Neutrophil (primary cell): ENCODE measurements around the gene C10orf143.
A peak's percentile ranks its signal among the peaks of the same experiment; 100 is the strongest.

Source experiments
- H3K27ac ChIP-seq: fragments of 200-600 bp; sonication (generic); 2 replicates; pipeline ENCODE4 v1.5.1; 2016; ENCODE audit warnings: mild to moderate bottlenecking, moderate library complexity
- H3K27me3 ChIP-seq: fragments of 200-600 bp; sonication (generic); 2 replicates; pipeline ENCODE4 v1.6.0; 2016; ENCODE audit warnings: mild to moderate bottlenecking
- H3K36me3 ChIP-seq: fragments of 200-600 bp; sonication (generic); 2 replicates; pipeline ENCODE4 v1.5.1; 2017
- H3K4me1 ChIP-seq, 2 experiments: fragments of 200-600 bp in 1 of 2; sonication (generic) in 1 of 2; 1 replicate in 1 of 2; 2 replicates in 1 of 2; pipeline versions ENCODE4 v1.5.1 to v1.6.1; 2013 to 2016; ENCODE audit warnings: low read depth in 1 of 2, low read length in 1 of 2, mild to moderate bottlenecking in 1 of 2, moderate library complexity in 1 of 2; ENCODE audit not compliant: control insufficient read depth in 1 of 2, insufficient read depth in 1 of 2
- H3K4me3 ChIP-seq, 2 experiments: fragments of 200-600 bp in 1 of 2; sonication (generic) in 1 of 2; 1 replicate in 1 of 2; 2 replicates in 1 of 2; pipeline ENCODE4 v1.5.1; 2013 to 2016; ENCODE audit warnings: low read depth in 1 of 2, low read length in 1 of 2, mild to moderate bottlenecking in 1 of 2, moderate library complexity in 1 of 2
- H3K9me3 ChIP-seq: fragments of 200-600 bp; sonication (generic); 2 replicates; pipeline ENCODE4 v1.5.1; 2016
- TF ChIP-seq, protein P1 (sequence below): fragments of 200-600 bp; sonication (generic); IDR thresholded peaks from 2 replicates; pipeline ENCODE4 v1.5.1; 2016; ENCODE audit warnings: antibody characterized with exemption

The C10orf143 gene

DNA sequence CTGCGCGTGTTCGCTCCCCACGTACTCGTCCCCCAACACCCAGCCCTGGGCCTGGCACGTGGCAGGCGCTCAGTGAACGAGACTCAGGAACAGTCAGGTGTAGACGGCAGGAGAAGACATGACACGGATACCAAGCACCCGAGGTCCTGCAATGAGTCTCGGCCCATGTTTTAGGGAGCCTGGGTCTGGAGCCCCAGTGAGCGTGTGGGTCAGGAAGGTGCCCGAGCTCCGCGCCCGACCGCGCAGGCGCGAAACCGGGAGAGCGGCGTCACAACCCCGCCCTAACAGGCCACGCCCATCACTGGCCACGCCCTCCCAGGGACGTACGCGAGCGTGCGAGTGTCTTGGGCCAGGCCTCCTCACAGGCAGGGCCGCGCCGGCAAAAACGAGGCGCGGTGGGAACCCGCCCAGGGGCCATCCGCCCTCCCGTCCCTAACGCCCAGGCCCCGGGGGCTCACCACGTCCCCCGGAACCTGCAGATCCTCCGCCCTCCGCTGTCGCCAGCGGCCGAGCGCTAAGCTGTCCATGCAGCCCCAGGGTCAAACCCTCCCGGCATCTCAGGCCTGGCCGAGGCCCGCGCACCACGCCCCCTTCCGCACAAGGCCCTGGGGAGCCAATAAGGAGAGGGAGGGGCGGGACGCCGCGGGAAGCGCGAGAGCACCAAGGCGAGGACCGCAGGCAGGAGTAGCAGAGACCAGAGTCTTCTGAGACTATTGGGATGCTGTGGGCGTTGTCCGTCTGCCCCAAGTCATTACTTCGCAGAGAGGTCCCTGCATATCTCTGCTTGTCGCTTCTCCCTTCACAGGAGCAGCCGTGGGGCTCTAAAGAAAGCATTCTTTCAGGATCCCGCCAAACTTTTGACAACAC, at the start of gene C10orf143:
Gene C10orf143, minus strand, starts transcription at position 585 of the 867 bp plus-strand sequence. Its CDS starts 58 bp downstream, at position 527.
- TF ChIP-seq, protein P1, sequence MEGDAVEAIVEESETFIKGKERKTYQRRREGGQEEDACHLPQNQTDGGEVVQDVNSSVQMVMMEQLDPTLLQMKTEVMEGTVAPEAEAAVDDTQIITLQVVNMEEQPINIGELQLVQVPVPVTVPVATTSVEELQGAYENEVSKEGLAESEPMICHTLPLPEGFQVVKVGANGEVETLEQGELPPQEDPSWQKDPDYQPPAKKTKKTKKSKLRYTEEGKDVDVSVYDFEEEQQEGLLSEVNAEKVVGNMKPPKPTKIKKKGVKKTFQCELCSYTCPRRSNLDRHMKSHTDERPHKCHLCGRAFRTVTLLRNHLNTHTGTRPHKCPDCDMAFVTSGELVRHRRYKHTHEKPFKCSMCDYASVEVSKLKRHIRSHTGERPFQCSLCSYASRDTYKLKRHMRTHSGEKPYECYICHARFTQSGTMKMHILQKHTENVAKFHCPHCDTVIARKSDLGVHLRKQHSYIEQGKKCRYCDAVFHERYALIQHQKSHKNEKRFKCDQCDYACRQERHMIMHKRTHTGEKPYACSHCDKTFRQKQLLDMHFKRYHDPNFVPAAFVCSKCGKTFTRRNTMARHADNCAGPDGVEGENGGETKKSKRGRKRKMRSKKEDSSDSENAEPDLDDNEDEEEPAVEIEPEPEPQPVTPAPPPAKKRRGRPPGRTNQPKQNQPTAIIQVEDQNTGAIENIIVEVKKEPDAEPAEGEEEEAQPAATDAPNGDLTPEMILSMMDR = peak; percentile 13
- Histone ChIP-seq H3K27me3 (no peaks in the 10 kb centered on the region), H3K4me1 (peaks cover 17 to 19% of the 10 kb centered on the region in 2 experiments), H3K4me3 (peak within 1 kb of the TSS; percentile 82 to 91), H3K27ac (peak within 1 kb of the TSS; percentile 89), H3K36me3 (no peaks in the 10 kb centered on the region), H3K9me3 (no peaks in the 10 kb centered on the region)

DNA sequence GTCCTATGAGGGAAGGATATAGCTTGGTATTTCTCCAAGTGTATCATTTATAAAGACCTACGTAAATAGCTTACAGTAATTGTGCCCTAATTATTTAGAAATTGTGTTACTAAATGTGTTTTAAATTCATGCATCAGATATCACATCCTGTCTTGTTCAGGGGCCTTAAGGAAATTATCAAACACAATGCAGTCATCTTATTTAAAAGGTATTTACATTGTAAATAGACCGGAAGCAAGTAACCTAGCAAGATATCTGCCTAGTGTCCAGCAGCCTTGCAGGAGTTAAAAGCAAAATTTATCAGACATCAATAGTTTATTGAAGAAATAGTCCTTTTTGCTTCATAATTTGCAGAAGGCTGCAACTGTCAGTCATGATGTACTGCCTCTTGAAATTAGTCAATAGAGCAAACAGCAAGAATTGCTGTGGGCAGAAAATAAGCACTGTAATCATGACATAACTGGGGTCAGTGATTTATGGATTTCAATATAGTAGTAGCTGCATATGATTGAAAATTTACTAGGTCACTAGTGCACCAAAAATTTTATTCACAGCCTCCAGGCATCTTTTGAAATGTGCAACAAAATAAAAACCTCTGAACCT, 48.7 kb upstream of the C10orf143 start:
- no peaks in the 10 kb centered on the region for H3K4me1 ChIP-seq
- H3K27me3 ChIP-seq = no peaks in the 10 kb centered on the region
- H3K27ac ChIP-seq = no peak overlapping the region
- peaks cover 38% of the 10 kb centered on the region for H3K36me3 ChIP-seq
- TF ChIP-seq, protein P1 = no peak
- no peak overlapping the region for H3K4me3 ChIP-seq
- H3K9me3 ChIP-seq = no peaks in the 10 kb centered on the region

DNA sequence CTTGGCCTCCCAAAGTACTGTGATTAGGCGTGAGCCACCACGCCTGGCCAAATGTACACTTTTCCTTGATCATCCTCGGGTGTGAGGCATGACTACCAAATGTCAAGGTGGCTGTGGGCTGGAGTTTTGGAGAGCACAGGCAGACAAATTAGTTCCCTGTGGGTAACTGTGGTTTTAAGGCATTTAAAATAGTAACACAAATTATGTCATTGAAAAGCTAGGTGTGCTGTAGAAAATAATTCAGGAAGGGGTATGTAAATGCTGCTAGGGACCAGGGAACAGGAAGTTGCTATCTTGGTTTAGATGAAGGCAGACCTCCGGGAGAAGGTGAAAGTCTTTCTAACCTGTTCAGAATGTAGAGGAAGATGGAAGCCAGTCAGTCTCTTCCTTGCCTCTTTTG, 35.4 kb upstream of the C10orf143 start:
- Histone ChIP-seq H3K36me3 (peaks cover 19% of the 10 kb centered on the region), H3K9me3 (no peaks in the 10 kb centered on the region), H3K4me1 (no peaks in the 10 kb centered on the region), H3K27me3 (no peaks in the 10 kb centered on the region), H3K4me3 (no peak overlapping the region), H3K27ac (no peak overlapping the region)
- TF ChIP-seq, protein P1 = no peak

GRCh38 chr10:130141878-130142277, 31.2 kb upstream of the C10orf143 start:
- Histone ChIP-seq H3K4me3 (no peak overlapping the region), H3K27me3 (peaks cover 5% of the 10 kb centered on the region), H3K36me3 (peaks cover 12% of the 10 kb centered on the region), H3K27ac (no peak overlapping the region), H3K4me1 (peaks cover 7 to 8% of the 10 kb centered on the region in 2 experiments), H3K9me3 (no peaks in the 10 kb centered on the region)
- TF ChIP-seq, protein P1 = no peak

DNA sequence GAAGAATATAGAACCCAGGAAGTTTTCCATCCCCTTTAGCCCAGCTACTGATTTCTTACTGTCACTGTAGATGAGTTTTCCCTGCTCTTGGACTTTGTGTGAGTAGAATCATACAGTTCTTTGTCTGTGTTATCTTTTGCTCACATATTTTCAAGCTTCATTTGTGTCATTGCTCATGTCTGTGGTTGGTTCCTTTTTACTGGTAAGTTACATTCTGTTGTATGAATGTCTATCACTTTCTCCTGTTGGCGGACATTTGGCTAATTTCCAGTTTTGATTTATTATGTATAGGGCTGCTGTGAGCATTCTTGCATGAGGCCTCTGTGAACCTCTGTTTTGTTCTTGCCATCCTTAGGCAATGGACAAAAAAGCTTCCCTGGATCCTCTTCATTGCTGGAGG, 30.8 kb upstream of the C10orf143 start:
- Histone ChIP-seq H3K4me3 (no peak overlapping the region), H3K36me3 (peaks cover 8% of the 10 kb centered on the region), H3K27me3 (peaks cover 5% of the 10 kb centered on the region), H3K4me1 (peaks cover 10 to 12% of the 10 kb centered on the region in 2 experiments), H3K9me3 (no peaks in the 10 kb centered on the region), H3K27ac (no peak overlapping the region)
- TF ChIP-seq, protein P1 = no peak
